Erythroblast (primary cell): ENCODE measurements around the gene LSM8.
"Not testable (repeated sequence)": the region's sequence is repeated elsewhere in the genome, so short reads cannot be mapped to it uniquely, and the experiment has no call there.

ENCODE experiments used
- DNase-seq, 2 experiments: peaks; one replicate each; lab custom pipeline; 2025; lab: John Stamatoyannopoulos, UW
- GATA1 ChIP-seq: IDR thresholded peaks from 2 replicates; pipeline ENCODE4 v1.6.1; 2011; ENCODE audit warnings: low read depth, mild to moderate bottlenecking, control low read depth, low read length, moderate library complexity
- POLR2A ChIP-seq: IDR thresholded peaks from 2 replicates; pipeline ENCODE4 v1.6.1; 2011; ENCODE audit warnings: mild to moderate bottlenecking, low read length

The LSM8 gene

DNA sequence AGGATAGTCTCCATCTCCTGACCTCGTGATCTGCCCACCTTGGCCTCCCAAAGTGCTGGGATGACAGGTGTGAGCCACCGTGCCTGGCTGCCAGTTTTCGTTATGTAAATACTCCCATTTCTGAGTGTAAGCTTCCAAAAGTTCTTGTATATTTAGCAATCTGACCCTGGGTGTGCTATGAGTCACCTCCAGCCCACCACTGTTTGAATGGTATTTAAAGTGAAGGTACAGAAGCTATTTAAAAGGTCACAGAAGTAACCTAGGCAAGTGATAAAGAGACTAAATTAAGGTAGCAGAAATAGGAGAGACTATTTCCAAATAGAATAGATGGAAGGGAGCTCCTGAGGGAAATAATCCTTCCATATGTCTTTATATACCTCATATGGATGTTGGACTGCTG lies 36.6 kb downstream of the LSM8 start:
- no peak for DNase-seq
- TF ChIP-seq POLR2A (no peak), GATA1 (no peak)

DNA sequence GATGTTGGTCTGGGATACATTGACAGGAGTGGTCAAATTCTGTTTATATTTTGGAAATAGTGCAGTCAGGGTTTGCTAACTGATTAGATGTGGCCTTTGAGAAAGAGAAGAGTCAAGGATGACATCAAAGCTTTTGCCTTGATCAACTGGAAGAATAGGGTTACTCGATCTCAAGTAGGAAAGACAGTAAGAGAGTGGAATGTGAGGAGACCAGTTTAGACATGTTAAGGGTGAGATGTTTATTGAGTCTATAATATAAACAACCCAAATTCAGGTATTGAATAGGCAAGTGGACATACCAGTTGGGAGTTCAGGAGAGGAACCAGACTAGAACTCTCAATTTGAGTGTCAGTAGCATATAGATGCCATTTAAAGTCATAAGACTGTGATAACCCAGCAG lies 38.6 kb downstream of the LSM8 start:
- DNase-seq, result no peak
- TF ChIP-seq GATA1 (no peak), POLR2A (no peak)

DNA sequence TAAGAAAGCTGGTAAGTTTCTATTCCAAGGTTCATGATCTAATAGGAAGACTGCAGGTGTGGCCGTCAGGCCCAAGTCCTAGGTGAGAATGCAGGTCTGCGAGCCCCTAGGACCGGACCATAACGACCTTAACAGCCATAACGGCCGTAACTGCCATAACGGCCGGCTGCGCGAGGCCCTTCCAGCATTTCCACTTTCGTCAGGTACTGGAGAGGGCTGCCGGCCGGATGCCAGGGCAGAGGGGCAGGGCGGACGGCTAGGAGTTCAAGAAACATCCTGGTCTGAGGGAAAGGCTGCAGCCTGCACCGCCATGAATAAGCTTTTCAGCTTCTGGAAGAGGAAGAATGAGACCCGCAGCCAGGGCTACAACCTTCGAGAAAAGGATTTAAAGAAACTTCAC lies 40.6 kb downstream of the LSM8 start, which contains the start of gene ANKRD7:
Gene ANKRD7 (plus strand): TSS at position 184 of the 400 bp plus-strand sequence. CDS start 127 bp downstream, at position 311.
- TF ChIP-seq GATA1 (no peak), POLR2A (no peak)
- no peak for DNase-seq

DNA sequence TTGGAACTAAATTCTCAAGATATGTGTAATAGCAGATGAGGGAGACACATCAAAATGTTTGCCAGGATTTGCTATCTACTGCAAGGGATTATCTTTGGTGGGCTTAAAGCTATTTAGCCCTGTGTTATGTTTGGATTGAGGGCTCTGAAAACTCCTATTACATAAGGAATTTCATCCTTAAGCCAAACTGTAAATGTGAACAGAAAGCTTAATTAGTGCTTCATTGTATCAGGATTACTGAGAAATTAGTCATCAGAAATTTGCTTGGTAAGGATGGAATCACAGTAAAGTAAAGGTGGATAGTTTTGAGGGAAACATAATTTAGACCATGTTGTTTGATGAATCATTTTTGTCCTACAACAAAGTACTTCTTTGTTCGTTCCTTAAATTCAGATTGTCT lies 48.9 kb downstream of the LSM8 start:
- TF ChIP-seq GATA1, result no peak
- TF ChIP-seq POLR2A, result no peak
- no peak for DNase-seq

DNA sequence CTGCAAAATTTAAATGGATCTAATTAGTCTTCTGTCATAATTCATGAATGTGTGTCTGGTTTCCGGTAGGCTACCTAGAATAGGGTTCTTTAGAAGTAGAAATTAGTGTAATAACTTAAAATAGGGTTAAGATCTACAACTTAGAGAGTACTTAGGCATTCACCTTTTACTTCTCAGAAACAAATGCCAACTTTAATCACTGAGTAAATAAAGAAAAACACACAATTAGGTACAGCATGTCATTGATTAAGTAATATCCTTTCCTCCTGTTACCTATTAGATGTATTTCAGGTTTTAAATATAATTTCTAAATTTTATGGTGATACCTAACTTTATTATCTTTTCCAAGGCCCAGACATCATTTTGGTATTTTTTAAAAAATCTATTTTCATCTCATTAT lies 49.8 kb downstream of the LSM8 start:
- no peak for TF ChIP-seq POLR2A
- TF ChIP-seq GATA1, result no peak
- no peak for DNase-seq

DNA sequence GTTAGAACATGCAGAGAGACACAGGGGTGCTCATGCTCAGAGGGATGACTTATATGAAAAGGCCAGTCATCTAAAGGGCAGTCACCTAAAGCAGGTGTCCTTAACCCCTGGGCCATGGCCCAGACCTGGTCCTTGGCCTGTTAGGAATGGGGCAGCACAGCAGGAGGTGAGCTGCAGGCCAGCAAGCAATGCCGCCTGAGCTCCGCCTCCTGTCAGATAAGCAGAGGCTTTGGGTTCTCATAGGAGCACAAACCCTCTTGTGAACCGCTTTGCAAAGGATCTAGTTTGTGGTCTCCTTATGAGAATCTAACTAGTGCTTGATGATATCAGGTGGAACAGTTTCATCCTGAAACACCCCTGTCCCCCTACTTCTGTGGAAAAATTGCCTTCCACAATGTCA lies 55.0 kb downstream of the LSM8 start:
- TF ChIP-seq POLR2A, result no peak
- TF ChIP-seq GATA1, result no peak
- no peak for DNase-seq

DNA sequence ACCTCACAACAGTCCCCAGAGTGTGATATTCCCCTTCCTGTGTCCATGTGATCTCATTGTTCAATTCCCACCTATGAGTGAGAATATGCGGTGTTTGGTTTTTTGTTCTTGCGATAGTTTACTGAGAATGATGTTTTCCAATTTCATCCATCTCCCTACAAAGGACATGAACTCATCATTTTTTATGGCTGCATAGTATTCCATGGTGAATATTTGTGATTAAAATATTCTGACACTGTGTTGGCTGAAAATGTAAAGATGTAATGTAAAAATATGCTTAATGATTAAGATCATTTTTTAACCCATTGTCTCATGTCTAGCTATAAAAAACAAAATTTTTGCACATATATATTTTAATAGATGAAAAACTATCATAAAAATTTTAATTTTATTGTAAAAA lies 56.4 kb downstream of the LSM8 start:
- DNase-seq, result not testable (repeated sequence)
